Esophagus muscularis mucosa (tissue), 4 donors: Measurements from ENCODE around the gene DSTN. TPM values are rescaled to one million over a fixed set of nuclear protein-coding genes. Genes with fewer than 3 reads are reported as not detected.
A peak's percentile ranks its signal among the peaks of the same experiment; 100 is the strongest.

ENCODE experiments used
- DNase-seq: peaks from one replicate; pipeline ENCODE4 v3.0.0-alpha.2; 2017; ENCODE audit errors: extremely low spot score
- H3K27ac ChIP-seq, 4 donors: fragments of 200-600 bp; sonication (generic); replicated peaks in 1 of 4; 1 replicate in 3 of 4; 2 replicates in 1 of 4; pipeline ENCODE4 v1.5.1; 2016 to 2019; ENCODE audit warnings: mild to moderate bottlenecking in 1 of 4
- H3K27me3 ChIP-seq, 4 donors: fragments of 200-600 bp; sonication (generic); one replicate each; pipeline versions ENCODE4 v1.5.1 to v1.6.0; 2016 to 2019
- H3K36me3 ChIP-seq, 4 donors: fragments of 200-600 bp; sonication (generic); one replicate each; pipeline ENCODE4 v1.5.1; 2016 to 2019
- H3K4me1 ChIP-seq, 4 donors: fragments of 200-600 bp; sonication (generic); one replicate each; pipeline ENCODE4 v1.5.1; 2016 to 2019
- H3K4me3 ChIP-seq, 4 donors: fragments of 200-600 bp; sonication (generic); 1 replicate in 2 of 4; 2 replicates in 2 of 4; pipeline ENCODE4 v1.5.1; 2016 to 2019; ENCODE audit warnings: mild to moderate bottlenecking in 4 of 4, moderate library complexity in 1 of 4
- H3K9me3 ChIP-seq, 4 donors: fragments of 200-600 bp; sonication (generic); 1 replicate in 3 of 4; 2 replicates in 1 of 4; pipeline ENCODE4 v1.5.1; 2016 to 2019
- EP300 ChIP-seq: sonication (generic); formaldehyde crosslinking; IDR thresholded peaks from one replicate; pipeline ENCODE4 v1.6.1; 2017; ENCODE audit warnings: antibody characterized with exemption
- POLR2A ChIP-seq: fragments of 450-650 bp; IDR thresholded peaks from one replicate; pipeline ENCODE4 v1.6.1; 2017; ENCODE audit warnings: antibody characterized with exemption, moderate library complexity, mild to moderate bottlenecking, low read depth
- POLR2AphosphoS5 ChIP-seq, 2 donors: sonication (generic); formaldehyde crosslinking; IDR thresholded peaks; one replicate each; pipeline ENCODE4 v1.6.1; 2017; ENCODE audit warnings: antibody characterized with exemption in 2 of 2
- WGBS: methylation state at CpG from one replicate; pipeline ENCODE4 v1.1.5; 2018; 5-methylcytosine and 5-hydroxymethylcytosine counted together
- intact Hi-C: fragments of 100-400 bp; cut with DNase I; formaldehyde crosslinking; loops from one replicate; pipeline ENCODE4 v1.15.1; 2023
- total RNA-seq, 4 donors: library from RNA; depleted of rRNA; stranded (reverse); fragments of >200 nt; gene quantifications; one replicate each; pipeline versions ENCODE4 v1.1.0 to v1.2.1, GENCODE V29; 2016
- TF ChIP-seq, protein P1 (sequence below), 3 experiments: fragments of 200-600 bp in 2 of 3; fragments of 450-650 bp in 1 of 3; sonication (generic) in 2 of 3; IDR thresholded peaks; one replicate each; pipeline ENCODE4 v1.5.1; 2017 to 2019; ENCODE audit warnings: antibody characterized with exemption in 3 of 3, mild to moderate bottlenecking in 2 of 3, moderate library complexity in 1 of 3

The DSTN gene
- total RNA-seq, 4 donors from 2014 or later, result 2,370 to 3,630 (median 3,339) TPM

- Histone ChIP-seq H3K4me3 (no peak overlapping the region), H3K36me3 (peaks cover 8 to 30% (median 29%) of the 10 kb centered on the region in 4 donors), H3K27me3 (no peaks in the 10 kb centered on the region), H3K9me3 (no peaks in the 10 kb centered on the region), H3K4me1 (peaks cover 63 to 100% (median 98%) of the 10 kb centered on the region in 4 donors), H3K27ac (peak overlapping the region; percentile 50 to 72 (median 58))
- intact Hi-C loops, result no loop called here
- TF ChIP-seq POLR2AphosphoS5 (IDR thresholded peaks at IDR 0.05) (no peak), POLR2A (no peak), EP300 (no peak)
- TF ChIP-seq, protein P1, sequence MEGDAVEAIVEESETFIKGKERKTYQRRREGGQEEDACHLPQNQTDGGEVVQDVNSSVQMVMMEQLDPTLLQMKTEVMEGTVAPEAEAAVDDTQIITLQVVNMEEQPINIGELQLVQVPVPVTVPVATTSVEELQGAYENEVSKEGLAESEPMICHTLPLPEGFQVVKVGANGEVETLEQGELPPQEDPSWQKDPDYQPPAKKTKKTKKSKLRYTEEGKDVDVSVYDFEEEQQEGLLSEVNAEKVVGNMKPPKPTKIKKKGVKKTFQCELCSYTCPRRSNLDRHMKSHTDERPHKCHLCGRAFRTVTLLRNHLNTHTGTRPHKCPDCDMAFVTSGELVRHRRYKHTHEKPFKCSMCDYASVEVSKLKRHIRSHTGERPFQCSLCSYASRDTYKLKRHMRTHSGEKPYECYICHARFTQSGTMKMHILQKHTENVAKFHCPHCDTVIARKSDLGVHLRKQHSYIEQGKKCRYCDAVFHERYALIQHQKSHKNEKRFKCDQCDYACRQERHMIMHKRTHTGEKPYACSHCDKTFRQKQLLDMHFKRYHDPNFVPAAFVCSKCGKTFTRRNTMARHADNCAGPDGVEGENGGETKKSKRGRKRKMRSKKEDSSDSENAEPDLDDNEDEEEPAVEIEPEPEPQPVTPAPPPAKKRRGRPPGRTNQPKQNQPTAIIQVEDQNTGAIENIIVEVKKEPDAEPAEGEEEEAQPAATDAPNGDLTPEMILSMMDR (IDR thresholded peaks at IDR 0.05), result no peak
- DNase-seq, result no peak
- WGBS, result 98% methylated on average over 14 of the region's 14 CpGs
Measured at GRCh38 chr20:17645010-17645409, 75.1 kb downstream of the DSTN start.

DNA sequence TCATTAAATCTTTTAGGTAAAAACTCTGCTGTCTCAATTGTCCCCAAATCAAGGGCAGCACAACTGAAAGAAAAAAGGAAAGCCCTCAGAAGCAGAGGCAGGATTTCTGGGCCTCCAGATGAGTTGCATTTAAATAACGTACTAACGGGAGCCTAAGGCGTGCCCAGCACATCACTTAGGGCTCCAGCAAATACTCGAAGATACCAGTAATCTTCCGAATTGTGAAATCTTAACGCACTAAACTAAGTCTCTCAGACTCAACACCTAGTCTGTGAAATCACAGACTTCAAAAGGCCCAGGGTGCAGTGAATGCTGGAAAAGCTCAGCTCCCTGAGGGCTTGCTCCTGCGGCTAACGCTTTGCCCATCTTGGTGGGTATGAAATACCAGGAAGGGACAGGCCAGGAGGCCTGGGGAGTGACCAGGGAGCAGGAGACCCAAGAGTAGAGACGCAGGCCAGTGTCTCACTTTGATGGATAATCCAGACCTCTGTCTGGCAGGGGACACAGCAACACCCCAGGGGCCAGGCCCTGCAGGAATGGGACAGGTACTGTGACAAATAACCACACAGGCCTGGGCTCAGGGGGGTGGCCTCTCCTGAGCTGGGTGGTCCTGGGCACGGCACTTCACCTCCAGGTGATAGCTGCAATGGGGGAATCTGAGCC lies 75.8 kb downstream of the DSTN start:
- H3K36me3 ChIP-seq, result peaks cover 8 to 23% (median 22%) of the 10 kb centered on the region in 4 donors
- no peaks in the 10 kb centered on the region for H3K9me3 ChIP-seq
- peak overlapping the region; percentile 50 to 72 (median 58) for H3K27ac ChIP-seq
- intact Hi-C loops, result no loop called here
- TF ChIP-seq POLR2A, result no peak
- no peak for TF ChIP-seq EP300
- peak in 1 of 2 donors; percentile 9 for TF ChIP-seq POLR2AphosphoS5 (IDR thresholded peaks at IDR 0.05)
- TF ChIP-seq, protein P1 (IDR thresholded peaks at IDR 0.05), result no peak
- DNase-seq, result no peak
- no peaks in the 10 kb centered on the region for H3K27me3 ChIP-seq
- peaks cover 70 to 100% (median 98%) of the 10 kb centered on the region in 4 donors for H3K4me1 ChIP-seq
- no peak overlapping the region for H3K4me3 ChIP-seq
- 78% methylated on average over 10 of the region's 10 CpGs for WGBS

DNA sequence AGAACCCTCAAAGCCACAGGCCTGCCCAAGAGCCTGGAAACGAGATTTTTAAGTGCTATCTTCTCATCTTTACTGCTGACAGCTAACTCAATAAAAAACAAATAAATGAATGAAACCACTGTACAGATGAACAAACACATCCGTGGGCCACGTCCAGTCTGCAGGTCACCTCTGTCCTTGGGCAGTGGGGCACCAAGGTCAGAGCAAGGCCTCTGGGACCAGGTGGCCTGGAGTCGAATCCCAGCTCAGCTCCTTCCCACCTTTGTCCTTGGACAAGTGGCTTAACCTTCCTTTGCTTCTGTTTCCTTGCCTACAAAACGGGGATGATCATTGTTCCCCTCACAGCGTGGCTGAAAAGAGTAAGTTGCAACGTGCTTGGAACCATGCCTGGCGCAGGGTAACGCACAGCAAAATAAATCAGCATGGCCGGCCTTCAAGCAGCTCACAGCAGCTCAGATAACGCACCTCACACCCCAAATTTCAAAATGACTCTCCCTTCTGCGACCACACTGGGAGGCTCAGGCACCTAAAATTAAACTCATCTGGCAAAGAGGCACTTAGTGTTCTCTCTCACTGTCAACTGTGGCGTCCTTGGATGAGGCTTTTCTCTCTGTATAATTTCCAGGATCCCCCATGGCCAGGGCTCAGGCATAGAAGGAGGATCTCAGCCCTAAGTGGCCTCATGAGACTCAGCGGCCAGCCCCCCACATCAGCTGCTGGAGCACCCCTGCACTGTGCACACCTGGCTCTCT lies 76.5 kb downstream of the DSTN start:
- peaks cover 71 to 100% (median 98%) of the 10 kb centered on the region in 4 donors for H3K4me1 ChIP-seq
- 66% methylated on average over 13 of the region's 14 CpGs for WGBS
- no peak for DNase-seq
- peak overlapping the region; percentile 50 to 72 (median 56) for H3K27ac ChIP-seq
- intact Hi-C loops, result no loop called here
- H3K9me3 ChIP-seq, result no peaks in the 10 kb centered on the region
- no peak overlapping the region for H3K4me3 ChIP-seq
- H3K27me3 ChIP-seq, result no peaks in the 10 kb centered on the region
- peaks cover 6 to 16% (median 15%) of the 10 kb centered on the region in 4 donors for H3K36me3 ChIP-seq
- no peak for TF ChIP-seq EP300
- TF ChIP-seq POLR2AphosphoS5 (IDR thresholded peaks at IDR 0.05), result no peak
- TF ChIP-seq, protein P1 (IDR thresholded peaks at IDR 0.05), result no peak
- TF ChIP-seq POLR2A, result no peak

GRCh38 chr20:17646961-17647301 lies 77.1 kb downstream of the DSTN start:
- peak overlapping the region; percentile 50 to 72 (median 56) for H3K27ac ChIP-seq
- no peaks in the 10 kb centered on the region for H3K9me3 ChIP-seq
- peaks cover under 1 to 10% (median 10%) of the 10 kb centered on the region in 4 donors for H3K36me3 ChIP-seq
- WGBS, result 64% methylated on average over 5 of the region's 5 CpGs
- DNase-seq, result no peak
- TF ChIP-seq EP300, result no peak
- TF ChIP-seq, protein P1 (IDR thresholded peaks at IDR 0.05), result no peak
- TF ChIP-seq POLR2AphosphoS5 (IDR thresholded peaks at IDR 0.05), result no peak
- TF ChIP-seq POLR2A, result no peak
- no peak overlapping the region for H3K4me3 ChIP-seq
- no peaks in the 10 kb centered on the region for H3K27me3 ChIP-seq
- H3K4me1 ChIP-seq, result peaks cover 70 to 100% (median 99%) of the 10 kb centered on the region in 4 donors
- intact Hi-C loops, result no loop called here
